Astrocyte of the spinal cord (primary cell): Measurements from ENCODE around the gene DGKH.

ENCODE experiments used
- DNase-seq: peaks from one replicate; pipeline ENCODE4 v3.0.0; 2011; ENCODE audit warnings: low read depth, low spot score
- H3K4me3 ChIP-seq: 2 replicates; pipeline ENCODE4 v1.5.1; 2011; ENCODE audit warnings: low read depth, mild to moderate bottlenecking, low read length, moderate library complexity
- CTCF ChIP-seq: IDR thresholded peaks from 2 replicates; pipeline ENCODE4 v1.5.1; 2012; ENCODE audit warnings: low read depth, mild to moderate bottlenecking, low read length, inconsistent platforms
- in situ Hi-C: cut with HindIII; loops from 2 replicates; pipeline ENCODE4 v1.10.0; 2017; ENCODE audit warnings: low sequenced_read_pairs

The DGKH gene

DNA sequence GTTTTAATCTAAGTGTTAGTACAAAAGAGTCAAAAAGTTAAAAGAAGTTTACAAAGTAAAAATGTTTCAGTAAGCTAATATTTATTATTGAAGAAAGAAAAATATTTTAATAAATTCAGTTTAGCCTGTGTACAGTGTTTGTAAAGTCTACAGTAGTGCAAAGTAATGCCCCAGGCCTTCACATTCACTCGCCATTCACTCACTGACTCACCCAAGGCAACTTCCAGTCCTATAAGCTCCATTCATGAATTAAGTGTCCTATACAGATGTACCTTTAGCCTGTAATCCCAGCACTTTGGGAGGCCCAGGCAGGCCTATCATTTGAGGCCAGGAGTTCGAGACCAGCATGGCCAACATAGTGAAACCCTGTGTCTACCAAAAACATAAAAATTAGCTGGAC is 199.4 kb downstream of the DGKH start:
- TF ChIP-seq CTCF = no peak
- in situ Hi-C loops = no loop called here
- no peak for DNase-seq
- H3K4me3 ChIP-seq = no peak overlapping the region

DNA sequence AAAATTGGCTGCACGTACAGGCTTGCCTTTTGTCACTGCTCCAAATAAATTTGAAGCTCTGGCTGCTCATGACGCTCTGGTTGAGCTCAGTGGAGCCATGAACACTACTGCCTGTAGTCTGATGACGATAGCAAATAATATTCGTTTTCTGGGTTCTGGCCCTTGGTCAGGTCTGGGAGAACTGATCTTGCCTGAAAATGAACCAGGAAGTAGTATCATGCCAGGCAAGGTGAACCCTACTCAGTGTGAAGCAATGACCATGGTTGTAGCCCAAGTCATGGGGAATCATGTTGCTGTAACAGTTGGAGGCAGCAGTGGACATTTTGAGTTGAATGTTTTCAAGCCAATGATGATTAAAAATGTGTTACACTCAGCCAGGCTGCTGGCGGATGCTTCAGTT is 207.4 kb downstream of the DGKH start:
- no peak overlapping the region for H3K4me3 ChIP-seq
- in situ Hi-C loops = no loop called here
- DNase-seq = no peak
- TF ChIP-seq CTCF = no peak

GRCh38 chr13:42258747-42259146 is 210.3 kb downstream of the DGKH start:
- DNase-seq = no peak
- H3K4me3 ChIP-seq = no peak overlapping the region
- in situ Hi-C loops = no loop called here
- no peak for TF ChIP-seq CTCF

GRCh38 chr13:42259515-42259914 is 211.1 kb downstream of the DGKH start:
- no peak for TF ChIP-seq CTCF
- DNase-seq = no peak
- in situ Hi-C loops = no loop called here
- no peak overlapping the region for H3K4me3 ChIP-seq

DNA sequence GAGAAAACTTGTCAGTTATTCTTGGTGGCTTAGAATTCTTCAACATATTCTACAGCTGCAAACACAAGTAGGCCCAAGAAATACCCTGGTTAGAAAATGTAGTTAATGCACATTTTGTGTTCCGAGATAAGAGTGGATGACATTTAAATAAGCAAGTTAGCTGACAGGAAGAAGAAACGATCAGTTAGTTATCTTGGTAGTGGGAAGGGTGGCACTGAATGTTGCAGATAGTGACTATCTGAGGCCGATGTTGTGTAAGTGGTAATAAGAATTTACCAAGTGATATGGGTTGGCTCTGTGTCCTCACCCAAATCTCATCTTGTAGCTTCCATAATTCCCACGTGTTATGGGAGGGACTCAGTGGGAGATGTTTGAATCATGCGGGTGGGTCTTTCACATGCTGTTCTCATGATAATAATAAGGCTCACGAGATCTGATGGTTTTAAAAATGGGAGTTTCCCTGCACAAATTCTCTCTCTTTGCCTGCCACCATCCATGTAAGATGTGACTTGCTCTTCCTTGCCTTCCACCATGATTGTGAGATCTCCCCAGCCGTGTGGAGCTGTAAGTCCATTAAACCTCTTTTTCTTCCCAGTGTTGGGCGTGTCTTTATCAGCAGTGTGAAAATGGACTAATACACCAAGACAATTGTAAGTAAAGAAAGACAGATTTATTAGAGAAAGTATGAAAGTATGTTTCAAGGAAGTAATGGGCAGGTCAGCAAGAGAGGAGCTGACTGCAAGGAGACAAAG is 212.6 kb downstream of the DGKH start:
- in situ Hi-C loops = no loop called here

GRCh38 chr13:42266473-42266872 is 218.0 kb downstream of the DGKH start:
- no peak overlapping the region for H3K4me3 ChIP-seq
- in situ Hi-C loops = no loop called here
- DNase-seq = peak; percentile 55
- TF ChIP-seq CTCF = no peak

More for the DNA sequence above, 212.6 kb downstream of the DGKH start:
- TF ChIP-seq CTCF = no peak
- no peak overlapping the region for H3K4me3 ChIP-seq
- no peak for DNase-seq
